ENCODE measurements around the gene PLK5.

- TF ChIP-seq POLR2A (IDR thresholded peaks at IDR 0.05; ENCODE audit: low read length) (no peak), GATA1 (IDR thresholded peaks at IDR 0.05; ENCODE audit: low read depth, low read length) (no peak)
These were observed 15.1 kb downstream of the PLK5 start for GRCh38 chr19:1538978-1539377.
